Stimulated activated CD8-positive, alpha-beta memory T cell treated with anti-CD3 and anti-CD28 coated beads, Interleukin-4, amount 100 ng/mL, for 4 hours (primary cell): ENCODE results near the gene DNAJB4.
"Not testable (repeated sequence)": the region's sequence is repeated elsewhere in the genome, so short reads cannot be mapped to it uniquely, and the experiment has no call there.

ENCODE experiments used
- DNase-seq, 2 donors: peaks; one replicate each; pipeline ENCODE4 v3.0.0-alpha.2; 2020; ENCODE audit warnings: low read depth in 2 of 2, low spot score in 1 of 2

Gene DNAJB4

GRCh38 chr1:78004719-78005447 lies at the start of gene DNAJB4:
Gene DNAJB4, plus strand, starts transcription at chr1:78004939. Its CDS starts 172 bp downstream, at chr1:78005111.
- DNase-seq = no peak

GRCh38 chr1:77955709-77956108 lies 49.0 kb upstream of the DNAJB4 start:
- DNase-seq = no peak

GRCh38 chr1:77956464-77956863 lies 48.3 kb upstream of the DNAJB4 start:
- no peak for DNase-seq

GRCh38 chr1:77958391-77958790 lies 46.3 kb upstream of the DNAJB4 start:
- DNase-seq = no peak

DNA sequence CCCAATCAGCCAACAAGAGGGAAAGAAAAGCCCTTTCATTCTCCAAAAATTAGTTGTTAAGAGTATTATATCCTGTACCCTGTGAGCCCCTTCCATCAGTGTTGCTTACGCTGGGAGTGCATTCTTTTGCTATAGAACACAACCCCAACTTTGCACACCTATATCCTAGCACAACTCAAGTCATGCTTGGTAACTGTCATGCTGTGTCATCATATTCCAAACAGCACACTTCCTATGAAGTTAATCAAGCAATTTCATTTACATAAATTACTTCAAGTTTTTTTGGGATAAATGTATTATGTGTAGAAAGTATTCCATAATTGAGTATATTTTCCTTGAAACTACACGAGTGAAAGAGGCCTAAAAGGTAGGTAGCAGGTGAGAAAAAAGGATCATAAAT lies 45.9 kb upstream of the DNAJB4 start:
- no peak for DNase-seq

DNA sequence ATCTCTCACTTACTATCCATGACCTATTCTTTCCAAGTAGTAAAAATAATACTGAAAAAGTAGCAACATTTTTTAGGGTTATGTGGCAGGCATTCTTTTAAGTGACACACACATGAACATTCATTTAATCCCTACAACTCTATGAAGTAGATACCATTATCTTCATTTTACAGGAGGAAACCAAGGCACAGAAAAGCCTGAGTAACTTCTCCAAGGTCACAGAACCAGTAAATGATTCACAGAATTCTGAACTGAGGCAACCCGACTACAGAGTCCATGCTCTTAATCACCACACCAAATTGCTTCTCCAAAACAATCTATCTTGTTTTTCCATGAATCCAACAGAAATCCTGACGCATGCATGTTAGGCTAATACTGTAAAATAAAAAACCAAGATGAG lies 43.3 kb upstream of the DNAJB4 start:
- DNase-seq = no peak

DNA sequence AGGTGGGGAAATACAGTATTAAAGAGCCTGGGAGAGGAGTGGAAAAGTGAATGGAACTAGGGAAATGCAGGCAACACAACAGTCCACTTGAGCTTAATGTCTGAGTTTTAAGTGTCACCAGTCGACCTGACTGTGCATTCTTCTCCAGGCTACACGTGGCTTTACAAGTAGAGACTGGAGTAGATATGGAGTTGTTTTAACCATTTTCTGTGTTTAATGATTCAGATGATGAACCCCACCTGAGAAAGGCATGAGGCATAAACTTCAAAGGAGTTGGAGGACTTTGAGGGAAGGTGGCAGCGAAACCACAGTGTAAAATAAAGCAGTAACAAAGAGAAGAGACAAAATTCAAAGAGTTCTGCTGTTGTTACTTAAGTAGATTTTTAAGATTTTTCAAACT lies 38.4 kb upstream of the DNAJB4 start:
- DNase-seq = no peak

DNA sequence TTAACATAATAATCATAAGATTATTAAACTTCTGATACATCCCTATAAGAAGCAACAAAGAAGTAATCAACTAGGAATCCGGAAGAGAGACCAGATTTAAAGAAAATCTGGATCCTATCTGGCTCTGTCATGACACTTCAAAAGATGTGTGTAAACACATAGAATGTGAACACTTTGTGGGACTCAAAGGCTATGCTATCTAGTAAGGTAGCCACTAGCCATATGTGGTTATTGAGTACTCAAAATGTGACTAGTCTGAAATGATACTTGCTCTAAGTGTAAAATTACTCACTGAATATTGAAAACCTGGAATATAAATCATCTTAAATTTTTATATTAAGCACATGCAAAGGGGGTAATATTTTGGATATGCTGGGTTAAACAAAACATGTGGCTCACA lies 34.5 kb upstream of the DNAJB4 start:
- no peak for DNase-seq

- no peak for DNase-seq
Observed at GRCh38 chr1:77972080-77972479, 32.7 kb upstream of the DNAJB4 start.

DNA sequence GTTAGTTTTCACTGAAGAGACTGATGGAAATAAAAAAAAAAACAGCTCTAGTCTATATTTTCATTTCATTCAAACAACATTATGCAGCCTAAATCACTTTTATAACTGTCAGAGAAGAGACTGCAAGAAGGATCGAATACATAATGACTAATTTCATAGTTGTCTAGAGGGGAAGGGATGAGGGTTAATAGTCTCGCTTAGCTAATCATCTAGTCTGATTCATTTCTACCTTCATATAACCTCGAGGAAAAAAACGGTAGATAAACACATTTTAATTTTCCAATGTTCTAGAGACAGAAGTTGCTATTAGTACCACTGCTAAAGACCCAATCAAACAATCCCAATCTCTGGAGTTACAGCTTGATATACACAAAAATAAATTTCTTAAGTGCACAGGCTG lies 29.4 kb upstream of the DNAJB4 start:
- DNase-seq = no peak

DNA sequence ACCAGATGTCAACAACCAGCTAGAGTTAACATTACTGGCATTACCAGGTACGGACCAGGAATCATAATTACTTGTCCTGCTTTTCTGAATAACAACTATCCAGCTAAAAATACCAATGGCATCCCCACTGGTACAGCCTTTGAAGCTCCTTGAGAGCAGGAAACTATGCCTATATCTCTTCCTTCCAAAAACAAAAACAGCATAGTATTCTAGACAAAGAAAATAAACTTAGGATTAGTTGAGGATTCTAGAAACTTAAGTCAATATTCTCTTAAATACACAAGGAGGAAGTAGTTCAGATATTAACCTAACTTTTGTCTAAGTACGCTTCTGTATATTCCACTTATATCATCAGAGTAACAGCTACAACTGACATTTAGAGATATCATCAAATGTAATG lies 28.8 kb upstream of the DNAJB4 start:
- DNase-seq = no peak

DNA sequence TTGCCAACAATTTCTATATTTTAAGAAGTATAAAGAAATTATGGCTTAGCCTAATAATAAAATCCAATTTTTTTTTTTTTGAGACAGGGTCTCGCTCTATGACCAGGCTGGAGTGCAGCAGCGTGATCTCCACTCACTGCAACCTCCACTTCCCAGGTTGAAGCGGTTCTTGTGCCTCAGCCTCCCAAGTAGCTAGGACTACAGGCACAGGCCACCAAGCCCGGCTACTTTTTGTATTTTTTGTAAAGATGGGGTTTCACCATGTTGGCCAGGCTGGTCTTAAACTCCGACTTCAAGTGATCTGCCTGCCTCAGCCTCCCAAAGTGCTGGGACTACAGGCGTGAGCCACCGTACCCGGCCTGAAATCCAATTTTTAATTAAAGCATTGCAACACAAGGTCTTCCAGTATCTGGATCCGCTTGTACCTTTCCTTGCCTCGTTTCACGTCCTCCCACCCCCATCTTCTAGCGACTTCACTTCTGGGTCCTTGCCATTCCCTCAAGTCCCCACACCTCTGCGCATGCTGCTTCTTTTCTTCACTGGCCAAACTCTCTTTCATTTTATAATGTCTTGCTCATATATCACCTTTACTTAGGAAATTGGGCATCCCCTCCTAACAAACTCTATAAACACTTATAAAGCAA lies 28.2 kb upstream of the DNAJB4 start:
- no peak for DNase-seq

DNA sequence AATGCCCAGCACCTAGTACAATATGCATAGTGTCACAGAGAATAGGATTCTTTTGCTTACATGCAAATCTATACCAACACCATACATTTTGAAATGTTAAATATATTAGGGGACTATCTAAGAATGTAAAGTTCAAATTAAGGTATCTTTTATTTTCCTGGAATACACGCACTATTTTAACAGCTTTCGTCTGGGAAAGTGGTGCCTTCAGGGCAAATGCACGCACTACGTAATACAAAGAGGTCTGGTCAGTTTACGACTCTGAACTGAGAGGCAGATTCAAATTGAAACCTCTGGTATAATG lies 26.8 kb upstream of the DNAJB4 start:
- no peak for DNase-seq

GRCh38 chr1:77978293-77978968 lies 26.3 kb upstream of the DNAJB4 start:
- DNase-seq = peak; percentile 52 to 56

DNA sequence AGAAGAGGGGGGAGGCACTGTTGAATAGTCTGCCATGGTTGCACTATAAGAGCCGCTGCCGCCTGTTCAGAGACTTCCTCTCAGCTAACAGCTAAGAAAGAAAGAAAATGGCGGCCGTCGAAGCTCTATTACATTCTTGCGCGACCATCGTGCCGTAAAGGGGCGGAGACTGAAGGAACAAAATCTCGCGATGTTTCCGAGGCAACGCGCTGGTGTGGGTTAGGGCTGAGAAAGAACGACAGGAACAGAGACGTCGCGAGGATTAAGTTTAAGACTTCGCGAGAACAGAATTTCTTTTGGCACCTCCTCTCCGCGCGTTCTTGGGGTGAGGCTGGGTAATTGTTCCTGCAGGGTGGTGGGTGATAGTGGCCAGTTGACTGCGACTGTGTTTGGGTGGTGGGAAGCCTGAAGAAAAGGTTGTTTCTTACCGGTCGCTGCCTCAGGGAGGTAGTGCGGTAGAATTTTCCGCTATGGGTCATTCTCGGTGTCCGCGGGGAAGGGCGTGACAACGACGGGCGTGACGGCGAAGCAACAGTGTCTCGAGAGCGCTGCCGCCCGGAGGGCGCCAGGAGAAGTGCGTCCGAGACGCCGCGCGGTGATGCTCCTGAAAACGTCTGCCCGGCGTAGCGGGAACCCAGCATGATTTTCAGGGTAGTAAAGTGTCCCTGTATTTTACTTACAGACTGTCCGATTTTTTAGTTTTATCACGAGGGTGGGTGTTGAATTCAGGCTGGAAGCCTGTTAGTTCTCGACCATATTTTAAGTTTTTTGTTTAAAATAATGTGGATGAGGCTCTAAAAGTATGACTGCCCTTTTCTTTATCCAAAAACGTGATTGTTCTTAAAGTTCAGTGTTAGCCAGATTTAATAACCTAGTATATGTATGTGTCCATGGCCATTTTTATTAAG lies 25.5 kb upstream of the DNAJB4 start, which contains the start of gene FUBP1:
FUBP1 (minus strand) TSS at position 104 of the 908 bp plus-strand sequence; CDS start at position 36, 68 bp downstream.
- peak; percentile 90 to 93 for DNase-seq

DNA sequence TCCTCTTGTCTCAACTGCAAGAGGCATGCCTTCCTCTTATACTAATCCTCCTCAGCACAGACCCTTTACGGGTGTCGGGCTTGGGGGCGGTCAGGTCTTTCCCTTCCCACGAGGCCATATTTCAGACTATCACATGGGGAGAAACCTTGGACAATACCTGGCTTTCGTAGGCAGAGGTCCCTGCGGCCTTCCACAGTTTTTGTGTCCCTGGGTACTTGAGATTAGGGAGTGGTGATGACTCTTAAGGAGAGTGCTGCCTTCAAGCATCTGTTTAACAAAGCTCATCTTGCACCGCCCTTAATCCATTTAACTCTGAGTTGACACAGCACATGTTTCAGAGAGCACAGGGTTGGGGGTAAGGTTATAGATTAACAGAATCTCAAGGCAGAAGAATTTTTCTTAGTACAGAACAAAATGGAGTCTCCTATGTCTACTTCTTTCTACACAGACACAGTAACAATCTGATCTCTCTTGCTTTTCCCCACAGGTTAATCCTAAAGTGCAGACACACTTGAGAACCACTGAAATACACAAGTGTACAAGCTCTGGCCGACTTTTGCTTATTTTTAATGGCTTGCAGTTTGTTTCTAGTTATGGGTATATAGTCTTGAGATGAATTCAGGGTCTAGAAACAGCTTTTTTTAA lies 21.3 kb upstream of the DNAJB4 start:
- not testable (repeated sequence) for DNase-seq

DNA sequence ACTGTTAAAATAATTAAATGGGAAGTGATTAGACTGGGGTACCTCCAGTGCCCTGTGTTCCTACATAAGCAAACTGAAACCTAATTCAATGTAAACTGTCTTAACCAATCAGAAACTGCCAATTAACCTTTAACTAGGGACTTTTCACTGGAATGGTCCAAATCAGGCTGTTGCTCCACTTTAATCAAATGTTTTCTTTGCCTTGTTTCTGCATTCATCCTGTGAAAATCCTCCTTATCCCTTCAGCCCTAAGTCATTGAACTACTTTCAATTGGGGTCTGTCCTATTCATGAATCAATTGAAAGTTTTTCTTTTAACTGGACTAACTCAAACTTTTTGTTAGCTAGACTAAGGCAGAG lies 20.8 kb upstream of the DNAJB4 start:
- DNase-seq = no peak

GRCh38 chr1:77984629-77985028 lies 20.1 kb upstream of the DNAJB4 start:
- no peak for DNase-seq

DNA sequence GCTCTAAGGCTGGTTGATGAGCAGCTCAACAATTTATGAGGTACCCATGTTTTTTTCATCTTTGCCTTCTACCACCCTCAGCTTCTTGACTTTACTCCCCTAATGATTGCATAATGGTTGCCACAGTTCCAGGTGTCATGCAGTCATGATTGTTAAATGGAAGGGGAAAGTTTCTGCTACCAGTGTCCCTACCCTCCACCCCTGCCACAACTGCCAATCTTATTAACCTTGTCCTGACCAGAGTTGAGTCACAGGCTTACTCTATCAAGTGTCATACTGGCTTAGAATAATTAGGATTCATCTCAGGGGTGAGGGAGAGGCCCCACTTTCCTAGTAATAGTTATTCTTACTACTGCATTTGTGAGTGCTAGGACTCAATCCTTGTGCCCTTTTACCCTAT lies 17.9 kb upstream of the DNAJB4 start:
- DNase-seq = no peak

DNA sequence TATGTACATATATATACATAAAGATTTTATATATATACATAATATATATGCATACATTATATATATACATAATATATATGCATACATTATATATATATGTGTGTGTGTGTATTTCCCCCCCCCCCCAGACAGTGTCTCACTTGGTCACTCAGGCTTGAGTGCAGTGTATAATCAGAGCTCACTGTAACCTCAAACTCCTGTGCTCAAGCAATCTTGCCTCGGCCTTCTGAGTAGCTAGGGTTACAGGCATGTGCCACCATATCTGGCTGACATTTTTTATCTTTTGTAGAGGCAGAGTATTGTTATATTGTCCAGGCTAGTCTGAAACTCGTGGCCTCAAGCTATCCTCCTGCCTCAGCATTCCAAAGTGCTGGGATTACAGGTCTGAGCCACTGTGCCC lies 16.8 kb upstream of the DNAJB4 start:
- no peak for DNase-seq

GRCh38 chr1:77989744-77990143 lies 15.0 kb upstream of the DNAJB4 start:
- no peak for DNase-seq
